Upper lobe of left lung (tissue), 4 donors: ENCODE measurements around the gene SLC39A6.

Experiments used
- CTCF ChIP-seq, 6 experiments: fragments of 450-650 bp in 4 of 6; fragments of 200-600 bp in 2 of 6; sonication (generic) in 2 of 6; IDR thresholded peaks; one replicate each; pipeline ENCODE4 v1.5.1; 2016 to 2019; ENCODE audit warnings: antibody characterized with exemption in 6 of 6
- EP300 ChIP-seq, 4 donors: sonication (generic); formaldehyde crosslinking; IDR thresholded peaks; one replicate each; pipeline ENCODE4 v1.5.1; 2017; ENCODE audit warnings: antibody characterized with exemption in 4 of 4, control low read depth in 2 of 4
- POLR2A ChIP-seq, 4 donors: fragments of 450-650 bp; IDR thresholded peaks; one replicate each; pipeline ENCODE4 v1.5.1; 2016 to 2017; ENCODE audit warnings: antibody characterized with exemption in 4 of 4, mild to moderate bottlenecking in 2 of 4
- POLR2AphosphoS5 ChIP-seq, 2 donors: sonication (generic); formaldehyde crosslinking; IDR thresholded peaks; one replicate each; pipeline ENCODE4 v1.5.1; 2017; ENCODE audit warnings: antibody characterized with exemption in 2 of 2

GRCh38 chr18:36142751-36143150 is 13.6 kb upstream of the SLC39A6 start:
- TF ChIP-seq CTCF (IDR thresholded peaks at IDR 0.05) (no peak), POLR2AphosphoS5 (IDR thresholded peaks at IDR 0.05) (no peak), POLR2A (IDR thresholded peaks at IDR 0.05) (no peak), EP300 (IDR thresholded peaks at IDR 0.05) (no peak)
